ENCODE measurements around the gene ANTXRL. TPM values are rescaled to one million over a fixed set of nuclear protein-coding genes. Genes with fewer than 3 reads are reported as not detected.

ANTXRL gene
- total RNA-seq = not detected in 2 replicates

DNA sequence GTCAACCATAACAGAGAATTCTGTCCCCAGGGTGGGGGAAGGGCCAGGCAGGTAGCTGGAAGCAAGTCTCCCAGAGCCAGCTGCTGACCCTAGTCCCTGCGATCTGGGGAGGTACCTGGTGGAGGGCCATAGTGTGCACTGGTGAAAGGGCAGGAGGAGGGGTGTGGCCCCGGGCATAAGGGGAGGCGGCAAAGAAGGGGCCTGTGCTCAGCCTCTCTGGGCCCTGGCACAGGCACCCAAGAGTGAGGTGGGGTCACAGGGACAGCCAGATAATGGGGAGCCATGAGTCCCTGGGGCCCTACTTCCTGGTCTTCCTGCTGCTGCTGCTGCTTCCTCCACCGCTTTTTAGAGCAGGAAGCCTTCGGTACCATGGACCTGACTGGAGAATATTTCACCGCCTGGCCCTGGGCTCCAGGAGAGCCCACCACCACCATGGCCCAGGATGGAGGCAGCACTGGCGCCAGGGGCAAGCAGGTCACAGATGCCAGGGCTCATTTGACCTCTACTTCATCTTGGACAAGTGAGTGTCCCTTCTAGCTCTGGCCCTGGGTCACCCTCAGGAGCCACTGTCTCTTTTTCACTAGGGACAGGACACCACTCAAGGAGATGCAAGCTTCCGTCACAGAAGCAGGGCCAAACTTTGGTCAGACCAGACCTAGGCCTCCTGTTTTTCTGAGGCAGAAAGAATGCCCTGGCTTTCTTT, at the start of gene ANTXRL:
TSS of gene ANTXRL (plus strand) at position 7 of the 703 bp plus-strand sequence. CDS start at position 273, 266 bp downstream.

DNA sequence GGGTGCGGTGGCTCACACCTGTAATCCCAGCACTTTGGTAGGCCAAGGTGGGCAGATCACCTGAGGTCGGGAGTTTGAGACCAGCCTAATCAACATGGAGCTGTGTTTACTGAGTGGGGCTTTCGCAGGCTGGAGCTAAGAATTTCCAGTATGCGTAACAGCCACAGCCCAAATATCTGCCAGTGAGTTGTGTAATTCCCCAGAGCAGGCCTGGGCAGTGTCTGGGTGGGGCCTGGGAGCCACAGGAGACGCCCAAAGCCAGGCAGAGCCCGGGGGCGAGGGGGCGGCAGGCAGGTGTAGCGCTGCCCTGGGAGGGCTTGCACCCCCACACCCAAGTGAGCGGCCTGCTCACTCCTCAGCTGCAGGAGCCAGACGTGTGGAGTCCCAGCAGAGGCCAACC, 88.6 kb downstream of the ANTXRL start, which contains the start of gene ANXA8L1:
TSS of gene ANXA8L1 (plus strand) at position 371 of the 400 bp plus-strand sequence. CDS start 76 bp downstream, outside the sequence.

Other genes with a start within 250 kb of the ANTXRL start
- not detected in 2 replicates for gene MSMB, start 240.7 kb upstream of the ANTXRL start, total RNA-seq
- gene ANXA8L1, start 88.8 kb downstream of the ANTXRL start, total RNA-seq = 0.16 TPM in 1 of 2 replicates, not detected in the other
- under 0.01 TPM in 1 of 2 replicates, not detected in the other for gene NPY4R, start 179.0 kb downstream of the ANTXRL start, total RNA-seq

All from cardiac atrium fibroblast (primary cell).